GM12878 (cell line): ENCODE data around the gene N4BP2L2. TPM values are rescaled to one million over a fixed set of nuclear protein-coding genes. Genes with fewer than 3 reads are reported as not detected.

Experiments used
- ATAC-seq: fragments of 200-7000 bp; cut with Tn5 transposase; 3 replicates; pipeline ENCODE4 v1.9.1; 2020; ENCODE audit warnings: mild to moderate bottlenecking, moderate library complexity
- BruUV-seq: library from RNA; stranded (reverse); fragments of 400-500 nt; replicated peaks from 2 replicates; lab custom pipeline; 2021; lab: Mats Ljungman, UMichigan
- CTCF ChIA-PET: fragments of 300-600 bp; sonication (Branson Sonifier 250); formaldehyde crosslinking; extraction: SDS; loops from one replicate; lab custom pipeline; 2021; ENCODE audit warnings: inconsistent platforms; lab: Yijun Ruan, JAX
- POLR2A ChIA-PET: fragments of 350-600 bp; formaldehyde crosslinking; extraction: SDS; loops from one replicate; lab custom pipeline; 2021; ENCODE audit warnings: inconsistent platforms; lab: Charles Lee
- RAD21 ChIA-PET: fragments of 300-600 bp; sonication (Branson Sonifier 250); formaldehyde crosslinking; loops from one replicate; lab custom pipeline; 2023; ENCODE audit warnings: antibody characterized with exemption; ENCODE audit not compliant: unreplicated experiment; lab: Charles Lee
- SMC1A ChIA-PET: fragments of 300-600 bp; sonication (Branson Sonifier 250); formaldehyde crosslinking; loops from one replicate; lab custom pipeline; 2023; ENCODE audit not compliant: unreplicated experiment, uncharacterized antibody; lab: Charles Lee
- DNase-seq: peaks from one replicate; pipeline ENCODE4 v3.0.0-alpha.2; 2011; ENCODE audit warnings: low read depth, low spot score
- FAIRE-seq: peaks from 3 replicates; lab custom pipeline; 2011; peaks lifted over from hg19 to GRCh38; lab: Jason Lieb, UNC
- H2AFZ ChIP-seq: 2 replicates; pipeline ENCODE4 v1.6.0; 2011; ENCODE audit warnings: low read depth, low read length, control low read depth; ENCODE audit not compliant: control insufficient read depth
- H3K27ac ChIP-seq: 2 replicates; pipeline ENCODE4 v1.5.1; 2011; ENCODE audit warnings: control low read depth; ENCODE audit not compliant: control insufficient read depth, insufficient read depth
- H3K27me3 ChIP-seq, 2 experiments: replicated peaks in 1 of 2; 2 replicates each; pipeline versions ENCODE4 v1.6.0 to v1.6.1; 2011; ENCODE audit warnings: low read length in 1 of 2; ENCODE audit not compliant: control insufficient read depth in 2 of 2, insufficient read depth in 2 of 2
- H3K36me3 ChIP-seq, 2 experiments: 2 replicates each; pipeline ENCODE4 v1.5.1; 2011; ENCODE audit warnings: low read length in 1 of 2; ENCODE audit not compliant: control insufficient read depth in 2 of 2, insufficient read depth in 2 of 2
- H3K4me1 ChIP-seq: 2 replicates; pipeline ENCODE4 v1.6.1; 2011; ENCODE audit warnings: mild to moderate bottlenecking, low read length, moderate library complexity, mixed read lengths; ENCODE audit not compliant: control insufficient read depth, insufficient read depth
- H3K4me2 ChIP-seq: 2 replicates; pipeline ENCODE4 v1.6.0; 2011; ENCODE audit warnings: control low read depth; ENCODE audit not compliant: control insufficient read depth, insufficient read depth
- H3K4me3 ChIP-seq: fragments of 200-600 bp; sonication (generic); 2 replicates; pipeline ENCODE4 v1.5.1; 2016
- H3K79me2 ChIP-seq: 2 replicates; pipeline ENCODE4 v1.6.0; 2011; ENCODE audit warnings: low read length; ENCODE audit not compliant: control insufficient read depth, insufficient read depth
- H3K9ac ChIP-seq: 2 replicates; pipeline ENCODE4 v1.8.0; 2011; ENCODE audit warnings: low read length, control low read depth, mixed read lengths; ENCODE audit not compliant: control insufficient read depth, insufficient read depth
- H3K9me3 ChIP-seq: replicated peaks from 3 replicates; pipeline ENCODE4 v1.5.1; 2011; ENCODE audit warnings: mild to moderate bottlenecking, low read length; ENCODE audit not compliant: control insufficient read depth, insufficient read depth
- H4K20me1 ChIP-seq: 2 replicates; pipeline ENCODE4 v1.6.0; 2011; ENCODE audit not compliant: control insufficient read depth, insufficient read depth
- CREB1 ChIP-seq: IDR thresholded peaks from 2 replicates; pipeline ENCODE4 v1.6.1; 2012; ENCODE audit warnings: low read depth, mild to moderate bottlenecking, inconsistent platforms
- CTCF ChIP-seq, 3 experiments: IDR thresholded peaks in 2 of 3; conservative IDR thresholded peaks in 1 of 3; 2 replicates each; pipeline ENCODE4 v1.5.1; 2011; ENCODE audit warnings: low read depth in 3 of 3, low read length in 3 of 3, mild to moderate bottlenecking in 3 of 3, control low read depth in 2 of 3, moderate library complexity in 2 of 3, inconsistent platforms in 1 of 3, mixed read lengths in 1 of 3; ENCODE audit not compliant: control insufficient read depth in 2 of 3, insufficient read depth in 1 of 3; ENCODE audit errors: extremely low read depth in 1 of 3
- ESRRA ChIP-seq: IDR thresholded peaks from 2 replicates; pipeline ENCODE4 v1.6.1; 2012; ENCODE audit warnings: mild to moderate bottlenecking, low read length, improper control_type of control experiment
- IRF3 ChIP-seq: fragments of 450-650 bp; IDR thresholded peaks from 2 replicates; pipeline ENCODE4 v1.6.1; 2014; ENCODE audit warnings: mild to moderate bottlenecking
- NBN ChIP-seq: fragments of 450-650 bp; IDR thresholded peaks from 2 replicates; pipeline ENCODE4 v1.6.1; 2016
- RUNX3 ChIP-seq: IDR thresholded peaks from 2 replicates; pipeline ENCODE4 v1.6.1; 2012; ENCODE audit warnings: low read length, inconsistent platforms
- SPI1 ChIP-seq: IDR thresholded peaks from 2 replicates; pipeline ENCODE4 v1.6.1; 2011; ENCODE audit warnings: low read depth, mild to moderate bottlenecking, low read length, moderate library complexity, borderline replicate concordance; ENCODE audit not compliant: insufficient read depth
- SUPT20H ChIP-seq: IDR thresholded peaks from 2 replicates; pipeline ENCODE4 v1.6.1; 2011; ENCODE audit warnings: low read depth, mild to moderate bottlenecking, low read length, moderate library complexity, borderline replicate concordance; ENCODE audit not compliant: control insufficient read depth
- WGBS: methylation state at CpG from one replicate; pipeline ENCODE4 v1.1.6; 2016; ENCODE audit warnings: low lambda C conversion rate; ENCODE audit not compliant: insufficient replicate concordance, insufficient coverage; ENCODE audit errors: missing lambda C conversion rate; 5-methylcytosine and 5-hydroxymethylcytosine counted together
- in situ Hi-C: fragments of 300-500 bp; cut with MboI; formaldehyde crosslinking; loops from 9 replicates; pipeline ENCODE4 v1.14.3; 2018; ENCODE audit warnings: mixed read lengths
- intact Hi-C: fragments of 100-400 bp; cut with micrococcal nuclease; formaldehyde crosslinking; loops from one replicate; pipeline ENCODE4 v1.14.2; 2022; ENCODE audit not compliant: unreplicated experiment
- polyA plus RNA-seq, 11 experiments: library from polyadenylated mRNA; depleted of rRNA in 4 of 11; unstranded in 6 of 11; stranded (reverse) in 5 of 11; fragments of >200 nt; fragmentation: Nextera tagmentation in 4 of 11; fragmentation: Illumina TruSeq in 1 of 11; extraction: Ambion mirVana in 4 of 11; extraction: Trizol in 1 of 11; gene quantifications; 1 replicate in 1 of 11; 2 replicates in 10 of 11; pipeline versions ENCODE4 v1.2.1 to v1.2.3, GENCODE V29; 2011 to 2016; ENCODE audit warnings: inconsistent platforms in 2 of 11, missing spikeins in 2 of 11, low read depth in 1 of 11
- total RNA-seq, 4 experiments: library from RNA; depleted of rRNA in 3 of 4; stranded (reverse); fragments of >200 nt in 3 of 4; fragmentation: Illumina TruSeq in 1 of 4; extraction: Trizol in 1 of 4; gene quantifications; 2 replicates each; pipeline versions ENCODE4 v1.2.1 to v1.2.3, GENCODE V29; 2013 to 2021
- TF ChIP-seq, protein P1 (sequence below): fragments of 450-650 bp; IDR thresholded peaks from 2 replicates; pipeline ENCODE4 v1.6.1; 2016; ENCODE audit warnings: mild to moderate bottlenecking, moderate library complexity, borderline replicate concordance
- TF ChIP-seq, protein P2 (sequence below): fragments of 450-650 bp; IDR thresholded peaks from 2 replicates; pipeline ENCODE4 v1.6.1; 2016; ENCODE audit warnings: mild to moderate bottlenecking

N4BP2L2 gene
- total and polyA plus RNA-seq, 10 of the 15 experiments (the other 5 are each of a cell fraction or from before 2014, with no cell fraction given) = 41.7 to 87.1 (median 61.2) TPM

DNA sequence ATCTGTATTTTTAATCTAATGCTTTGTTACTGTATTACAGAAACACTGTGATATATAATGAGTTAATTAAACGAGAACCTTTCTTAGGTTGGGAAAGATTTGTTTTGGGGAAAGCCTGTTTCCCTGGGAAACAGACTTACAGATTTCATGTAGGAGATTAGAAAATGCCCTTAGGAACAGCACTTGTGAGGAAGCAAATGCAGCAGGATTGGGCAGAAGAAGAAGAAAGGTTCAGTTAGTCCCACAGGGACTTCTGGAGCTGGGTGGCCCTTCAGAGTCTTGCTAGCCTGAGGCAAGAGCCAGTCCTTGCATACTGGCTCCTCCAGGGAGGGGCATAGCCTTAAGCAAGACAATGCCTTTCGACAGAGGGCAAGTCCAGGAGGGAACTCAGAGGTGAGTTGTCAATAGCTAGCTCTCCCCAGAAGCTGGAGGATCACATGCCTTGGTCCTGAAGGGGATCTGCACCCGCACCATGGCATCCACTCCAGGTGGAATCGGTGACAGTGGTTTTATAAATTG is 147.4 kb downstream of the N4BP2L2 start:
- ChIA-PET POLR2A (interaction anchor here (1.2 kb wide), 1 partner anchor 11 kb away, joined by 3 read pairs; no protein-coding TSS in a partner anchor), RAD21 (interaction anchor here (1.3 kb wide), 1 partner anchor 190 kb away, joined by 4 read pairs; no protein-coding TSS in a partner anchor), CTCF (interaction anchor here (1.0 to 3.1 kb wide), 7 partner anchors 10 to 190 kb away, joined by 3 to 11 read pairs (median 3); no protein-coding TSS in a partner anchor), SMC1A (interaction anchor here (1.1 to 1.7 kb wide), 4 partner anchors 30 to 190 kb away, joined by 3 to 4 read pairs (median 4); no protein-coding TSS in a partner anchor)
- Histone ChIP-seq H3K27ac (no peak overlapping the region), H3K79me2 (no peaks in the 10 kb centered on the region), H3K9me3 (no peaks in the 10 kb centered on the region), H4K20me1 (no peaks in the 10 kb centered on the region), H3K4me3 (no peak overlapping the region), H3K4me2 (no peak overlapping the region), H3K4me1 (no peaks in the 10 kb centered on the region; the same call in 1 of the 2 replicates), H3K9ac (no peak overlapping the region)
- over 99% methylated on average over 4 of the region's 4 CpGs for WGBS
- in situ Hi-C loops (no loop called here), intact Hi-C loops (no loop called here)
- no peak for DNase-seq
- 0 out of 3 replicates have a peak, but pooled peaks have one; percentile 19 for ATAC-seq
- TF ChIP-seq, protein P1, sequence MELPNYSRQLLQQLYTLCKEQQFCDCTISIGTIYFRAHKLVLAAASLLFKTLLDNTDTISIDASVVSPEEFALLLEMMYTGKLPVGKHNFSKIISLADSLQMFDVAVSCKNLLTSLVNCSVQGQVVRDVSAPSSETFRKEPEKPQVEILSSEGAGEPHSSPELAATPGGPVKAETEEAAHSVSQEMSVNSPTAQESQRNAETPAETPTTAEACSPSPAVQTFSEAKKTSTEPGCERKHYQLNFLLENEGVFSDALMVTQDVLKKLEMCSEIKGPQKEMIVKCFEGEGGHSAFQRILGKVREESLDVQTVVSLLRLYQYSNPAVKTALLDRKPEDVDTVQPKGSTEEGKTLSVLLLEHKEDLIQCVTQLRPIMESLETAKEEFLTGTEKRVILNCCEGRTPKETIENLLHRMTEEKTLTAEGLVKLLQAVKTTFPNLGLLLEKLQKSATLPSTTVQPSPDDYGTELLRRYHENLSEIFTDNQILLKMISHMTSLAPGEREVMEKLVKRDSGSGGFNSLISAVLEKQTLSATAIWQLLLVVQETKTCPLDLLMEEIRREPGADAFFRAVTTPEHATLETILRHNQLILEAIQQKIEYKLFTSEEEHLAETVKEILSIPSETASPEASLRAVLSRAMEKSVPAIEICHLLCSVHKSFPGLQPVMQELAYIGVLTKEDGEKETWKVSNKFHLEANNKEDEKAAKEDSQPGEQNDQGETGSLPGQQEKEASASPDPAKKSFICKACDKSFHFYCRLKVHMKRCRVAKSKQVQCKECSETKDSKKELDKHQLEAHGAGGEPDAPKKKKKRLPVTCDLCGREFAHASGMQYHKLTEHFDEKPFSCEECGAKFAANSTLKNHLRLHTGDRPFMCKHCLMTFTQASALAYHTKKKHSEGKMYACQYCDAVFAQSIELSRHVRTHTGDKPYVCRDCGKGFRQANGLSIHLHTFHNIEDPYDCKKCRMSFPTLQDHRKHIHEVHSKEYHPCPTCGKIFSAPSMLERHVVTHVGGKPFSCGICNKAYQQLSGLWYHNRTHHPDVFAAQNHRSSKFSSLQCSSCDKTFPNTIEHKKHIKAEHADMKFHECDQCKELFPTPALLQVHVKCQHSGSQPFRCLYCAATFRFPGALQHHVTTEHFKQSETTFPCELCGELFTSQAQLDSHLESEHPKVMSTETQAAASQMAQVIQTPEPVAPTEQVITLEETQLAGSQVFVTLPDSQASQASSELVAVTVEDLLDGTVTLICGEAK = no peak
- TF ChIP-seq ESRRA = no peak
- TF ChIP-seq IRF3 = no peak
- TF ChIP-seq, protein P2, sequence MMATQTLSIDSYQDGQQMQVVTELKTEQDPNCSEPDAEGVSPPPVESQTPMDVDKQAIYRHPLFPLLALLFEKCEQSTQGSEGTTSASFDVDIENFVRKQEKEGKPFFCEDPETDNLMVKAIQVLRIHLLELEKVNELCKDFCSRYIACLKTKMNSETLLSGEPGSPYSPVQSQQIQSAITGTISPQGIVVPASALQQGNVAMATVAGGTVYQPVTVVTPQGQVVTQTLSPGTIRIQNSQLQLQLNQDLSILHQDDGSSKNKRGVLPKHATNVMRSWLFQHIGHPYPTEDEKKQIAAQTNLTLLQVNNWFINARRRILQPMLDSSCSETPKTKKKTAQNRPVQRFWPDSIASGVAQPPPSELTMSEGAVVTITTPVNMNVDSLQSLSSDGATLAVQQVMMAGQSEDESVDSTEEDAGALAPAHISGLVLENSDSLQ = no peak
- no peak for TF ChIP-seq CREB1
- no peak for TF ChIP-seq CTCF (IDR thresholded peaks at IDR 0.05 in 2 of 3, conservative IDR thresholded peaks at IDR 0.05 in 1 of 3; ENCODE audit: control insufficient read depth in 2 of 3, extremely low read depth in 1 of 3, insufficient read depth in 1 of 3, low read depth in 3 of 3, low read length in 3 of 3)
- no peak for TF ChIP-seq SUPT20H
- no peak for TF ChIP-seq RUNX3
- no peak for TF ChIP-seq SPI1
- no peak for TF ChIP-seq NBN
- TF ChIP-seq, all 136 proteins: peak for 0
- Histone ChIP-seq H3K27me3 (no peaks in the 10 kb centered on the region), H3K36me3 (peaks cover 0 to 6% of the 10 kb centered on the region in 2 experiments; a peak in 1 of 4 replicates), H2AFZ (no peak overlapping the region)
- BruUV-seq = no TSS peak
- no peak for FAIRE-seq
